ENCODE data around the gene UCK1.
"Not testable (repeated sequence)": the region's sequence is repeated elsewhere in the genome, so short reads cannot be mapped to it uniquely, and the experiment has no call there.

Gene UCK1

GRCh38 chr9:131554843-131555351 lies 23.8 kb upstream of the UCK1 start:
- ChIA-PET CTCF (interaction anchor here (0.6 kb wide), 1 partner anchor 19 kb away, joined by 3 read pairs; no protein-coding TSS in a partner anchor), POLR2A (no interaction called here)
- TF ChIP-seq CTCF (IDR thresholded peaks at IDR 0.05; ENCODE audit: control extremely low read depth, extremely low read depth, low read depth, missing control alignments): no peak
- no peak for DNase-seq (ENCODE audit: extremely low spot score)

- no peak for TF ChIP-seq CTCF (IDR thresholded peaks at IDR 0.05; ENCODE audit: control extremely low read depth, extremely low read depth, low read depth, missing control alignments)
- ChIA-PET CTCF (interaction anchor here (0.6 to 1.1 kb wide), 2 partner anchors 18 to 23 kb away, joined by 3 read pairs; no protein-coding TSS in a partner anchor), POLR2A (no interaction called here)
- no peak for DNase-seq (ENCODE audit: extremely low spot score)
These were observed 23.2 kb upstream of the UCK1 start for GRCh38 chr9:131554087-131554842.

GRCh38 chr9:131552030-131552429 lies 21.0 kb upstream of the UCK1 start:
- CTCF ChIA-PET: no interaction called here
- no peak for TF ChIP-seq CTCF (IDR thresholded peaks at IDR 0.05; ENCODE audit: control extremely low read depth, extremely low read depth, low read depth, missing control alignments)
- no peak for DNase-seq (ENCODE audit: extremely low spot score)
- POLR2A ChIA-PET: interaction anchor here (0.6 kb wide), 1 partner anchor 1276 kb away, joined by 4 read pairs; no protein-coding TSS in a partner anchor

- DNase-seq (ENCODE audit: extremely low spot score); CTCF ChIA-PET; POLR2A ChIA-PET: not testable (repeated sequence)
These were observed 19.4 kb upstream of the UCK1 start for GRCh38 chr9:131550465-131550864.

GRCh38 chr9:131549186-131549585 lies 18.1 kb upstream of the UCK1 start:
- CTCF ChIA-PET; DNase-seq (ENCODE audit: extremely low spot score); POLR2A ChIA-PET: not testable (repeated sequence)

- TF ChIP-seq CTCF (IDR thresholded peaks at IDR 0.05; ENCODE audit: control extremely low read depth, extremely low read depth, low read depth, missing control alignments): no peak
- CTCF ChIA-PET: interaction anchor here (1.5 kb wide), 1 partner anchor 14 kb away, joined by 6 read pairs; no protein-coding TSS in a partner anchor
- DNase-seq (ENCODE audit: extremely low spot score): no peak
- POLR2A ChIA-PET: no interaction called here
These were observed 15.4 kb upstream of the UCK1 start for GRCh38 chr9:131546336-131547084.

- TF ChIP-seq CTCF (IDR thresholded peaks at IDR 0.05; ENCODE audit: control extremely low read depth, extremely low read depth, low read depth, missing control alignments): no peak
- POLR2A ChIA-PET: no interaction called here
- no peak for DNase-seq (ENCODE audit: extremely low spot score)
- CTCF ChIA-PET: interaction anchor here (1.5 kb wide), 1 partner anchor 15 kb away, joined by 6 read pairs; no protein-coding TSS in a partner anchor
These were observed 14.8 kb upstream of the UCK1 start for GRCh38 chr9:131545786-131546335.
